MM.1S (cell line): Measurements from ENCODE around the gene BICC1.

ENCODE experiments used
- CTCF ChIP-seq: fragments of 300-600 bp; sonication (generic); IDR thresholded peaks from 2 replicates; pipeline ENCODE4 v1.5.1; 2016; ENCODE audit warnings: antibody characterized with exemption, low read length, mixed read lengths
- EZH2 ChIP-seq: fragments of 300-600 bp; sonication (generic); optimal IDR thresholded peaks from 2 replicates; pipeline ENCODE3; 2017; ENCODE audit warnings: low read depth, mild to moderate bottlenecking, antibody characterized with exemption, low read length, mixed read lengths

- TF ChIP-seq CTCF (no peak), EZH2 (no peak)
Observed at GRCh38 chr10:58820386-58820785, 307.7 kb downstream of the BICC1 start.
